GM18868 (cell line): ENCODE measurements around the gene AUTS2.

Experiments
- ATAC-seq: cut with Tn5 transposase; IDR thresholded peaks from one replicate; pipeline ENCODE4 v1.9.1; 2021; ENCODE audit warnings: mild to moderate bottlenecking, moderate library complexity; ENCODE audit not compliant: unreplicated experiment

Gene AUTS2

GRCh38 chr7:70458745-70459144, 860.5 kb downstream of the AUTS2 start:
- no peak for ATAC-seq

- no peak for ATAC-seq
Observed at GRCh38 chr7:70459546-70459945, 861.3 kb downstream of the AUTS2 start.

- ATAC-seq = no peak
Observed at GRCh38 chr7:70460071-70460470, 861.8 kb downstream of the AUTS2 start.

GRCh38 chr7:70460562-70460961, 862.3 kb downstream of the AUTS2 start:
- no peak for ATAC-seq

GRCh38 chr7:70463352-70463938, 865.2 kb downstream of the AUTS2 start:
- no peak for ATAC-seq

- ATAC-seq = no peak
Observed at GRCh38 chr7:70466725-70467364, 868.6 kb downstream of the AUTS2 start.

GRCh38 chr7:70470746-70471145, 872.5 kb downstream of the AUTS2 start:
- no peak for ATAC-seq

GRCh38 chr7:70472601-70473237, 874.4 kb downstream of the AUTS2 start:
- ATAC-seq = no peak

- ATAC-seq = no peak
Observed at GRCh38 chr7:70474639-70475234, 876.5 kb downstream of the AUTS2 start.

GRCh38 chr7:70477036-70478010, 879.0 kb downstream of the AUTS2 start:
- ATAC-seq = no peak

- ATAC-seq = no peak
Observed at GRCh38 chr7:70479153-70480021, 881.1 kb downstream of the AUTS2 start.

- no peak for ATAC-seq
Observed at GRCh38 chr7:70480927-70481569, 882.8 kb downstream of the AUTS2 start.

GRCh38 chr7:70481570-70482123, 883.4 kb downstream of the AUTS2 start:
- no peak for ATAC-seq

- ATAC-seq = no peak
Observed at GRCh38 chr7:70484255-70484654, 886.0 kb downstream of the AUTS2 start.

GRCh38 chr7:70486977-70487376, 888.7 kb downstream of the AUTS2 start:
- ATAC-seq = no peak

- no peak for ATAC-seq
Observed at GRCh38 chr7:70487428-70487827, 889.2 kb downstream of the AUTS2 start.

- ATAC-seq = no peak
Observed at GRCh38 chr7:70487886-70488285, 889.6 kb downstream of the AUTS2 start.

- ATAC-seq = no peak
Observed at GRCh38 chr7:70489813-70490212, 891.5 kb downstream of the AUTS2 start.

- ATAC-seq = no peak
Observed at GRCh38 chr7:70492625-70493024, 894.4 kb downstream of the AUTS2 start.
